ENCODE data around the gene CTPS2. TPM values are rescaled to one million over a fixed set of nuclear protein-coding genes. Genes with fewer than 3 reads are reported as not detected.
"Not testable (repeated sequence)": the region's sequence is repeated elsewhere in the genome, so short reads cannot be mapped to it uniquely, and the experiment has no call there.

CTPS2 gene
- total RNA-seq, 2 donors from 2014 or later = 5.1 to 6.2 TPM

- no peak for ATAC-seq
- DNase-seq = no peak
- intact Hi-C loops (cut with DNase I) = no loop called here
Observed at GRCh38 chrX:16585486-16586376, 126.7 kb downstream of the CTPS2 start.

- ATAC-seq; DNase-seq; intact Hi-C loops (cut with DNase I): not testable (repeated sequence)
Observed at GRCh38 chrX:16580004-16580797, 132.3 kb downstream of the CTPS2 start.

- no peak for DNase-seq
- intact Hi-C loops (cut with DNase I) = no loop called here
Observed at GRCh38 chrX:16579517-16579916, 133.0 kb downstream of the CTPS2 start.

GRCh38 chrX:16578218-16578617, 134.3 kb downstream of the CTPS2 start:
- ATAC-seq = no peak
- intact Hi-C loops (cut with DNase I) = no loop called here
- no peak for DNase-seq

More at GRCh38 chrX:16579517-16579916, 133.0 kb downstream of the CTPS2 start:
- ATAC-seq = no peak

GRCh38 chrX:16577483-16578029, 134.9 kb downstream of the CTPS2 start:
- intact Hi-C loops (cut with DNase I) = no loop called here
- DNase-seq = no peak

GRCh38 chrX:16575388-16575787, 137.1 kb downstream of the CTPS2 start:
- ATAC-seq; DNase-seq; intact Hi-C loops (cut with DNase I): not testable (repeated sequence)

More at GRCh38 chrX:16577483-16578029, 134.9 kb downstream of the CTPS2 start:
- ATAC-seq = no peak

GRCh38 chrX:16573781-16574180, 138.7 kb downstream of the CTPS2 start:
- intact Hi-C loops (cut with DNase I) = no loop called here
- no peak for DNase-seq
- no peak for ATAC-seq

GRCh38 chrX:16567681-16568080, 144.8 kb downstream of the CTPS2 start:
- intact Hi-C loops (cut with DNase I) = no loop called here
- DNase-seq (no peak), ATAC-seq (no peak)

- ATAC-seq = no peak
- DNase-seq = no peak
- intact Hi-C loops (cut with DNase I) = no loop called here
Observed at GRCh38 chrX:16566571-16566970, 145.9 kb downstream of the CTPS2 start.

- DNase-seq = no peak
Observed at GRCh38 chrX:16560173-16560572, 152.3 kb downstream of the CTPS2 start.

GRCh38 chrX:16559206-16559619, 153.3 kb downstream of the CTPS2 start:
- ATAC-seq (no peak), DNase-seq (no peak)
- intact Hi-C loops (cut with DNase I) = no loop called here

More at GRCh38 chrX:16560173-16560572, 152.3 kb downstream of the CTPS2 start:
- ATAC-seq = no peak
- intact Hi-C loops (cut with DNase I) = no loop called here

- no peak for ATAC-seq
- DNase-seq = no peak
- intact Hi-C loops (cut with DNase I) = no loop called here
Observed at GRCh38 chrX:16558489-16558888, 154.0 kb downstream of the CTPS2 start.

GRCh38 chrX:16552546-16552945, 159.9 kb downstream of the CTPS2 start:
- DNase-seq (no peak), ATAC-seq (no peak)
- intact Hi-C loops (cut with DNase I) = no loop called here

GRCh38 chrX:16547644-16548043, 164.8 kb downstream of the CTPS2 start:
- intact Hi-C loops (cut with DNase I) = no loop called here
- ATAC-seq (no peak), DNase-seq (no peak)

- no peak for ATAC-seq
- no peak for DNase-seq
- intact Hi-C loops (cut with DNase I) = no loop called here
Observed at GRCh38 chrX:16544969-16545368, 167.5 kb downstream of the CTPS2 start.

Small RNA genes lying within 50 kb of the gene (microRNA-seq; reads per million reads assigned to microRNA genes)
- gene MIR548AM = 0 reads per million in 2 donors

Other genes starting within 250 kb of the CTPS2 start
- not detected for gene S100G, start 62.5 kb downstream of the CTPS2 start, total RNA-seq
- gene SYAP1, start 6.9 kb upstream of the CTPS2 start, total RNA-seq = 10 to 100 TPM; 15.6 to 25.3 TPM
- gene TXLNG, start 73.8 kb upstream of the CTPS2 start, total RNA-seq = 1 to 10 TPM; 6.5 to 9.0 TPM
- 10 to 100 TPM; 76.8 to 83.1 TPM for gene RBBP7, start 157.7 kb upstream of the CTPS2 start, total RNA-seq
- gene REPS2, start 234.0 kb upstream of the CTPS2 start, total RNA-seq = 10 to 100 TPM; 10.5 to 13.7 TPM

All from left cardiac atrium (tissue), 4 donors.